Mucosa of rectum (tissue), 2 donors: Measurements from ENCODE around the gene EIPR1.
"Not testable (repeated sequence)": the region's sequence is repeated elsewhere in the genome, so short reads cannot be mapped to it uniquely, and the experiment has no call there.

Experiments used
- H3K27ac ChIP-seq, 2 donors: one replicate each; pipeline ENCODE4 v1.7.0; 2013; ENCODE audit warnings: inconsistent platforms in 2 of 2, low read depth in 2 of 2, low read length in 2 of 2
- H3K27me3 ChIP-seq, 2 donors: one replicate each; pipeline ENCODE4 v1.7.0; 2013; ENCODE audit warnings: low read length in 2 of 2; ENCODE audit not compliant: control insufficient read depth in 2 of 2, insufficient read depth in 2 of 2
- H3K36me3 ChIP-seq, 2 donors: one replicate each; pipeline ENCODE4 v1.7.0; 2013; ENCODE audit warnings: low read length in 2 of 2; ENCODE audit not compliant: control insufficient read depth in 2 of 2, insufficient read depth in 2 of 2
- H3K4me1 ChIP-seq, 2 donors: one replicate each; pipeline ENCODE4 v1.7.0; 2013; ENCODE audit warnings: low read length in 2 of 2, mild to moderate bottlenecking in 1 of 2; ENCODE audit not compliant: control insufficient read depth in 2 of 2, insufficient read depth in 2 of 2
- H3K4me3 ChIP-seq, 2 donors: one replicate each; pipeline ENCODE4 v1.7.0; 2013; ENCODE audit warnings: low read length in 2 of 2
- H3K9ac ChIP-seq, 2 donors: one replicate each; pipeline ENCODE4 v1.7.0; 2013; ENCODE audit warnings: low read length in 2 of 2, low read depth in 1 of 2, mild to moderate bottlenecking in 1 of 2
- H3K9me3 ChIP-seq, 2 donors: one replicate each; pipeline ENCODE4 v1.7.0; 2013; ENCODE audit warnings: low read length in 2 of 2; ENCODE audit not compliant: control insufficient read depth in 2 of 2
- donor health status: healthy.
- donor health status: Normal muscosa, but diverticular disease.

The EIPR1 gene

GRCh38 chr2:3283876-3284656 is 93.6 kb downstream of the EIPR1 start:
- not testable (repeated sequence) for H3K4me3 ChIP-seq, H3K9me3 ChIP-seq

GRCh38 chr2:3283206-3283605 is 94.4 kb downstream of the EIPR1 start:
- no peaks in the 10 kb centered on the region for H3K36me3 ChIP-seq
- no peaks in the 10 kb centered on the region for H3K27me3 ChIP-seq
- H3K9me3 ChIP-seq, result no peaks in the 10 kb centered on the region
- no peak overlapping the region for H3K9ac ChIP-seq
- no peaks in the 10 kb centered on the region for H3K4me1 ChIP-seq
- H3K4me3 ChIP-seq, result no peak overlapping the region
- no peak overlapping the region for H3K27ac ChIP-seq

More at GRCh38 chr2:3283876-3284656, 93.6 kb downstream of the EIPR1 start:
- not testable (repeated sequence) for H3K9ac ChIP-seq, H3K27ac ChIP-seq, H3K27me3 ChIP-seq, H3K4me1 ChIP-seq, H3K36me3 ChIP-seq

- Histone ChIP-seq H3K27ac (no peak overlapping the region), H3K4me1 (no peaks in the 10 kb centered on the region)
Observed at GRCh38 chr2:3282056-3282998, 95.3 kb downstream of the EIPR1 start.

DNA sequence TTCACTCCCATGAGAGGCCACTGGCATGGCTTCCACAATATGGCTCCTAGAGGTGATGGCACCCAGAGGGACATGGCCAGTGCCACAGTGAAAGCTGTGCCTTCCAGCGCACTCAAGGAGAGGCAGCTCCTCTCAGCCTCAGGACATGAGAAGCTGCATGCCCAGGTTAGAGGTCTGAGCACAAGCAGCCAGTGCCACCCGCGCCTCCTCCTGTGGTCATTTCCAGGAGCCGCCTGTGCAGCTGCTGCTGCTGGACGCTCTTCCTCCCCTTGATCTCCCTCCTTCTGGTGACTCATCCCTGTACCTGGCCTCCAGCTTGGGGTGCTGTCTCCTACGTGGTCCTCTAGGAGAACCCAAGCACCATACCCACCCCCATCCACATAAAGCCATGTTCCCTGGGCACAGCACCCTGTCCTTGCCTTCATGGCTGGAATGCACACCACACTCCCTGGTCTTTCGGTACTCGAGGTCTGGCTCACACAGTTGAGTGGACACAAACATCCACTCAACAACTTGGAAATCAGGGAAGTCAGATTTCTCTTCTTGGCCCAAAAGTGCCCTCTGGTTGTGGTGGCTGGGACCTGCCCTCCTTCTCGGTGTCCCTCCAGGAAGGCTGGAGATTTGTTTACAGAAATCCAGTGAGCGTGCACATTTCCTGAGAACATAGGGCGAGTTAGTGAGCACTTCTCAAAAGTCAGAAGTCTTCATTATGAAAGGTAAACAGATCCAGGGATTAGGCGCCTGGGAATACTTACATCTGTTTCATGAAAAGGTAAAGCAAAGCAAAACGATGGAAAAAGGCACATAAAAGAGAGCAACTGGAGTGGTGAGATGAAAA is 96.7 kb downstream of the EIPR1 start:
- Histone ChIP-seq H3K4me1 (no peaks in the 10 kb centered on the region), H3K9ac (no peak overlapping the region), H3K27ac (no peak overlapping the region), H3K4me3 (no peak overlapping the region), H3K9me3 (no peaks in the 10 kb centered on the region), H3K27me3 (no peaks in the 10 kb centered on the region), H3K36me3 (no peaks in the 10 kb centered on the region)

More at GRCh38 chr2:3282056-3282998, 95.3 kb downstream of the EIPR1 start:
- Histone ChIP-seq H3K9ac (no peak overlapping the region), H3K9me3 (no peaks in the 10 kb centered on the region), H3K4me3 (no peak overlapping the region), H3K27me3 (no peaks in the 10 kb centered on the region), H3K36me3 (no peaks in the 10 kb centered on the region)

GRCh38 chr2:3280197-3280596 is 97.4 kb downstream of the EIPR1 start:
- Histone ChIP-seq H3K9me3 (no peaks in the 10 kb centered on the region), H3K4me1 (no peaks in the 10 kb centered on the region), H3K9ac (no peak overlapping the region), H3K27ac (no peak overlapping the region), H3K4me3 (no peak overlapping the region), H3K36me3 (no peaks in the 10 kb centered on the region), H3K27me3 (no peaks in the 10 kb centered on the region)

DNA sequence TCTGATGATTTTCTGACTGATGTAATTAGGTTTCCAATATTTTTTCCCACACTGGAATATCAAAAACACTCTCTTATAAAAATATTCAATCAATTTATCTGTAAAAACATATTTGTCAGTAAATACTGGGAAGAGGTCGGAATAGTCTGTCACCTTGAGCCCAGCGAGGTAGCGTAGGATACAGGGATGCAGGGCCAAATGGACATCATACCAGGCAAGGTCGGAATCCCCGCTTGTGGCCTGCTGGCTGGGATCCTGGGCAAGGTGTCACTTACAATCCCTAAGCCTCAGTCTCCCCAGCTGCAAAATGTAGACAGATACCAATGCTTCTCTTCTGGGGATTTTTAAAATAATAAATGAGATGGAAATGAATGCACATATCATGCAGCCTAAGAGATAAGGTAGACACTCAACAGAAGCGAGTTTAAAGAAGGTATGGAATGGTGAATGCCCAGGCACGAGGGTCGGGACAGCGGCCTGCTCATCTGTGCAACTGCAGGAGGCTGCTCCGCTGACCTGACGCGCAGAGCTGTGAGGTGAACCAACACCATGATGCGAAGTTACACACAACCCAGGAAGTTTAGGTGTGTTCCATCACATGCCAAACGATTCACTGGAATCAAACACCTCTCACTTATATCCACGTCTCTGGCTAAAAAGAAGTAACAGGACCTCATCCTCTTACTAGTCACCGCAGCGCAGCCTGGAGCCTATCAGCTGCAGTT is 98.2 kb downstream of the EIPR1 start:
- Histone ChIP-seq H3K4me3 (no peak overlapping the region), H3K36me3 (no peaks in the 10 kb centered on the region), H3K27me3 (no peaks in the 10 kb centered on the region), H3K9me3 (no peaks in the 10 kb centered on the region), H3K4me1 (no peaks in the 10 kb centered on the region), H3K9ac (no peak overlapping the region), H3K27ac (no peak overlapping the region)

DNA sequence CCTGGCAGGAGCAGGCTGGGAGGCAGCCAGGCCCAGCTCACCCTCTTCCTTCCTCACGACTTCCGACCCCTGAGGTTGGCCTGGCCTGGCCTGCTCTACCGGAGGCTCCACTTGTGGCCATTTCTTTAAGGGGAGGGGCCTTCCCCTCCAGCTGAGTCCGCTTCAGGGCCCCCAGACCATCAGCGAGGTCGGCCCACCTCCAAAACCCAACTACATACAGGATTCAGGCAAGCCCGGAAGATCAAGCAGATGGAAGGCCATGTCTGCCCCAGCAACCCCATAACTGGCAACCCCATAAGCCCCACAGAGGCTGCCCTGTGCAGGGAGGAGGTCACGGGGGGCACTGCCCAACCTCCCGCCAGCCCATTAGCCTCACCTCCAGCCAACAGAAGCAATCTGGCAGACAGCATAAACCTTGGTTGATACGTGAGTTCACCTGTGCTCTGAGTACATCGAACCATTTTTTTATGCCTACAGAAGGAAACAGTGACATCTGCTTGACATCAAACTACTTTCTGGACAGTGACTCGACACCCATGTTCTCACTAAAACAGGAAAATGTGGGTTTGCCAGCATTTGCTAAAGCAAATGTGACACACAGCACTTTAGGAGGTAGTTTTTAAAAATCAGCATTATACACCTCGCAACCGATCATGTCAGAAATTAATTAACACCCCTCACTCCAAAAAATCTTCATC is 98.9 kb downstream of the EIPR1 start:
- no peak overlapping the region for H3K27ac ChIP-seq
- no peaks in the 10 kb centered on the region for H3K27me3 ChIP-seq
- no peaks in the 10 kb centered on the region for H3K36me3 ChIP-seq
- H3K4me1 ChIP-seq, result no peaks in the 10 kb centered on the region
- H3K9me3 ChIP-seq, result no peaks in the 10 kb centered on the region
- no peak overlapping the region for H3K9ac ChIP-seq
- H3K4me3 ChIP-seq, result no peak overlapping the region

DNA sequence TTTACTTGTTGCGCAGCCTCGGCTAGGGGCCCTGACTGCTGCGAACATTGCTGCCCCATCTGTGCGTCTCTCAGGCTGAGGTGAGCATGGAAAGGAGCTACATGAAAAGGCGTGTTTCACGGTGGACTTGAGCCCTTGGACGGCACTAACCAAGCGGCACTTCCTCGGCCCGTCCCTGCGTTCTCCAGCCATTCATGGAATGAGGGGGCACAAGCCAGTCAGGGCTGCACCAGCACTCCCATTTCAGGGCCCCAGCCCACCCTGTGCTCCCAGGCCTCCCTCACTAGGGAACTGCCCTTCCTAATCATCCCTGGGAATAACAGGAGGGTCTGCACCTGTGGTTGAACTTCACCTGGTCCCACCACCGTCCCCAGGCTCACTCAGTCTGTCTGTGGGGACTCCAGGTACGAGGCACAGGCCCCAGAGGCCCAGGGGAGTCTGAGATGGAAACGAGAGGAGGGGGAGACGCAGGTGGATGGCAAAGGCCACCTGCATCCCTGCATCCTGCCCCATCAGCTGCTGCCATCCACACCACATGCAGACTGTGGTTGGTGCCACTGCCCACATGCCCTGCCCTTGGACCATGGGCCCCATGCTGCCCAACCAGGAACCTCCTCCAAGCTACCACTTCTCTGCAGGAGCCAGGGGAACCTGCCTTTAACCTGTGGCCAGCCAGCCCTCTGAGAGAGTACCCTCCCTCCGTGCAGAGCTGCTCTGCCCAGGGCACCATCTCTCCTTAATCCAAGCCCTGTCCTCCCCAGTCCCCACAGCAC is 99.7 kb downstream of the EIPR1 start:
- Histone ChIP-seq H3K9ac (no peak overlapping the region), H3K27me3 (no peaks in the 10 kb centered on the region), H3K9me3 (no peaks in the 10 kb centered on the region), H3K4me1 (no peaks in the 10 kb centered on the region), H3K27ac (no peak overlapping the region), H3K36me3 (no peaks in the 10 kb centered on the region), H3K4me3 (no peak overlapping the region)
